ENCODE results near the gene TPSB2. TPM values are rescaled to one million over a fixed set of nuclear protein-coding genes. Genes with fewer than 3 reads are reported as not detected.
A peak's percentile ranks its signal among the peaks of the same experiment; 100 is the strongest.
"Not testable (repeated sequence)": the region's sequence is repeated elsewhere in the genome, so short reads cannot be mapped to it uniquely, and the experiment has no call there.

The TPSB2 gene
- total RNA-seq, 1 donor from 2014 or later, result not detected

DNA sequence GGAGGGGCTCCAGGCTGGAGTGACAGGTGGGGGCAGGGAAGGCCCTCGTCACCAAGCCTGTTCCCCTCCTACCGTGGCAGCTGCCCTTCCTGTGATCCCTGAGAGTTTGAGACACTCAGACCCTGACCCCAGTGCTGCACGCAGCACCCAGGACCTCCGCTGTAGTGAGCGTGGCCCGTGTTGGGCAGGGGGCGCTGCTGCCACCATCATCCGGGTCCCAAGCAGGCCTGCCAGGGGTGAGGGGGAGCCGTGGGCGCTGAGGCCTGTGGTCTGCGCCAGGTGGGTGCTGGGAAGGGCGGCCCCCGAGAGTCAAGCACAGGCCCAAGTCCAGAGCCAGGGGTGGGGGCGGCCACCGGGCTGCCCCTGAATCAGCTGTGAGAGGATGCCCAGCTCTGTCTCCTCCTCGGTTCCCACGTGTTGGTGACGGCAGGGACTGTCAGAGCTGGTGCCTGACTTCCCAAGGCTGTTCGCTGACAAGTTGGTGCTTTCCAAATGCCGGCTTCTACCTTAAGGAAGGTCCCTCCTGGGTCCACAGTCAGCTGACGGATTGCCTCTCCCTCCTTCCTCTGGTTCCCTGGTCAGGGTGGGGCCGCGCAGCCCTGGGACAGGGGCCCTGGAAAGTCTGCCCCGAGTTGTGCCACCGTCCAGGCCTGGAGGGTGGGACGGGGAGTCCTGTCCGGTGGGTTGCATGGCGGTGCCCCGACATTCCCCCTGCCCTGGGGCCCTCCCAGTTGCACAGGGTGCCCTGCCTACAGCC, 36.0 kb downstream of the TPSB2 start:
- H3K36me3 Mint-ChIP-seq (ENCODE audit: low read depth), result no peaks in the 10 kb centered on the region
- intact Hi-C loops (cut with micrococcal nuclease), result no loop called here
- H3K27ac Mint-ChIP-seq, result no peak overlapping the region
- no peaks in the 10 kb centered on the region for H3K4me1 Mint-ChIP-seq (ENCODE audit: low read depth)
- no peak overlapping the region for H3K4me3 Mint-ChIP-seq
- no peak for DNase-seq (ENCODE audit: low spot score)
- H3K9me3 Mint-ChIP-seq, result no peaks in the 10 kb centered on the region
- no peaks in the 10 kb centered on the region for H3K27me3 Mint-ChIP-seq (ENCODE audit: insufficient read depth)

DNA sequence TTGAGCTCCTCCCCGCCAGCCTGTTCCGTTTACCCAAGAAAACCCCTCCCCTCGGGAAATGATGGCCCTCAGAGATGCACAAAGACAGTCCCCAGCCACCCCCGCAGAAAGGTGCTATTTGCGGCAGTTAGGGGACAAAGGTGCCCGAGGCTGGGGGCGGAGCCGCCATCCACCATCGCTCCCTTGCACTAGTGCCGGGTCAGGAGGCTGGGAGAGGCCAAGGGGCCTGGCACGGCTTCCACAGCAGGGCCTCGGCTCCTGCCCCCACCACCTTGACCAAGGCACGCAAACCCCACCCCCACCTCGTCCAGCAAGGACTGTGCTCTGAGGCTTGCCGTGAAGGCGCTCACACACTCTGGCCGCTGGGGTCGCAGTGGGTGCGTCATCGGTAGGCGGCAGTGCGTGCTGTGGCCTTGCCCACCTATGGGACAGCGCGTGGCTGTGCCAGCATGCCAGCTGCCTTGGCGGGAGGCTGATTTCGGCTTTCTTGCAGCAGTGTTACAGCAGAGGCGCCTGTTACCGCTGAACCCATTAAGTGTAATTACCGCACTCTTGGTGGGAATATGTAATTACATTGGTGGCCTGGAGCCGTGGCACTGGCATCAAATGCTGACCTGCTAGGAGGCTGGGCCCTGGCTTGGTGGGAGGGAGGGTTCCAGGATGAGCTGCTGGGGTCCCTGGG, 36.7 kb downstream of the TPSB2 start:
- intact Hi-C loops (cut with micrococcal nuclease), result no loop called here
- Mint-ChIP-seq H3K9me3 (no peaks in the 10 kb centered on the region), H3K4me3 (no peak overlapping the region), H3K36me3 (ENCODE audit: low read depth) (no peaks in the 10 kb centered on the region), H3K4me1 (ENCODE audit: low read depth) (no peaks in the 10 kb centered on the region), H3K27ac (no peak overlapping the region), H3K27me3 (ENCODE audit: insufficient read depth) (no peaks in the 10 kb centered on the region)
- DNase-seq (ENCODE audit: low spot score), result no peak

DNA sequence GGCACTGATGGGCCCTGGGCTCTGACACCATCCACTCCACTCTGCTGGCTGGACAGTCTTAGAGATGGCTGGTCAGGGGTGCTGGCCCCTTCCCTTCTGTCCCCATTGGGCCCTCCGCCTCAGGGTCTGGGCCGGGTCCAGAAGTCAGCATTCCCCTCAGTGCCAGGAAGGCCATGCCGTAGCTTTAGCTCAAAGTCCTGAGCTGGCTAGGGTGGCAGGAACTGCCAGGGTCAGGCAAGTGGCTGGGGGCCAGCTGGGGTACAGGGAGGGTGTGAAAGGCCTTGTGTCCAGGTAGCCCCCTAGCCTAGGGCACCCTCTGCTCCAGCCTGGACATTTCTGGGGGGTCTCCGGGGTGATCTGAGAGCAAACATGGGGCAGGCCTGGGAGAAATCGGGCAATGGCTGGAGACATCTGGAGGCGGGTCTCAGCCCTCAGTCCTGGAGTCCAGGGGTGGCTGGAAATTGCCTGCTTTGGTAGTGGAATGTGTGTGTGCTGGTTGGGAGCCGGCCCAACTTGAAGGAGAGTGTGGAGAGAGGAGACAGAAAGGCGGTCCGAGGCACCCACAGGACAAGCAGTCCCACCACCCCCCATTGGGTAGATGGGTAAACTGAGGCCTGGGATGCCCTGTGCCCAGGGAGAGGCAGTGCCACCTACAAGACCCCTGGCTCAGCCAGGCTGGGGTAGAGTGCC, 37.5 kb downstream of the TPSB2 start:
- Mint-ChIP-seq H3K27ac (no peak overlapping the region), H3K36me3 (ENCODE audit: low read depth) (no peaks in the 10 kb centered on the region), H3K4me1 (ENCODE audit: low read depth) (no peaks in the 10 kb centered on the region), H3K4me3 (no peak overlapping the region), H3K9me3 (no peaks in the 10 kb centered on the region), H3K27me3 (ENCODE audit: insufficient read depth) (no peaks in the 10 kb centered on the region)
- intact Hi-C loops (cut with micrococcal nuclease), result no loop called here
- DNase-seq (ENCODE audit: low spot score), result no peak

DNA sequence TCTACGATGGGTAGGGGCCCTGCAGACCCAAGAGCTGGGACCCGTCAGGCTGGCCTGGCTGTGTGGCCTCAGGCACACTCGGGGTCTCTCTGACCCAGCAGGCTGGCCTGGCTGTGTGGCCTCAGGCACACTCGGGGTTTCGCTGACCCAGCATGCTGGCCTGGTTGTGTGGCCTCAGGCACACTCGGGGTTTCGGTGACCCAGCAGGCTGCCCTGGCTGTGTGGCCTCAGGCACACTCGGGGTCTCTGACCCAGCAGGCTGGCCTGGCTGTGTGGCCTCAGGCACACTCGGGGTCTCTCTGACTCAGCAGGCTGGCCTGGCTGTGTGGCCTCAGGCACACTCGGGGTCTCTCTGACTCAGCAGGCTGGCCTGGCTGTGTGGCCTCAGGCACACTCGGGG, 39.2 kb downstream of the TPSB2 start:
- DNase-seq (ENCODE audit: low spot score); H3K9me3 Mint-ChIP-seq; H3K4me3 Mint-ChIP-seq; intact Hi-C loops (cut with micrococcal nuclease); H3K36me3 Mint-ChIP-seq (ENCODE audit: low read depth); H3K27me3 Mint-ChIP-seq (ENCODE audit: insufficient read depth); H3K4me1 Mint-ChIP-seq (ENCODE audit: low read depth); H3K27ac Mint-ChIP-seq: not testable (repeated sequence)

DNA sequence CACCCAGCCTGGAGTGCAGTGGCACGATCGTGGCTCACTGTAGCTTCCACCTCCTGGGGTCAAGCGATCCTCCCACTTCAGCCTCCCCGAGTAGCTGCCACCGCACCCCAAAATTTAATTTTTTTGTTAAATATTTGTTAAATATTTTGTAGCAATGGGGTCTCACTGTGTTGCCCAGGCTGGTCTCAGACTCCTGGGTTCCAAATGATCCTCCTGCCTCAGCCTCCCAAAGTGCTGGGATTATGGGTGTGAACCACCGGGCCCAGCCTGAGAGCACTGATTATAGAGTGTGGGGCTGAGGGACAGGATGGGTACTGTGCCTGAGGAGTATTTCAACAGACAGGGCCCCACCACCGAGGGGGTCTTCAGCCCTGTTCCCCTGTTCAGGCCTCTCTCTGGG, 40.5 kb downstream of the TPSB2 start:
- no peak overlapping the region for H3K4me3 Mint-ChIP-seq
- no peak for DNase-seq (ENCODE audit: low spot score)
- H3K36me3 Mint-ChIP-seq (ENCODE audit: low read depth), result no peaks in the 10 kb centered on the region
- no peaks in the 10 kb centered on the region for H3K27me3 Mint-ChIP-seq (ENCODE audit: insufficient read depth)
- H3K9me3 Mint-ChIP-seq, result no peaks in the 10 kb centered on the region
- intact Hi-C loops (cut with micrococcal nuclease), result no loop called here
- H3K27ac Mint-ChIP-seq, result no peak overlapping the region
- H3K4me1 Mint-ChIP-seq (ENCODE audit: low read depth), result no peaks in the 10 kb centered on the region

DNA sequence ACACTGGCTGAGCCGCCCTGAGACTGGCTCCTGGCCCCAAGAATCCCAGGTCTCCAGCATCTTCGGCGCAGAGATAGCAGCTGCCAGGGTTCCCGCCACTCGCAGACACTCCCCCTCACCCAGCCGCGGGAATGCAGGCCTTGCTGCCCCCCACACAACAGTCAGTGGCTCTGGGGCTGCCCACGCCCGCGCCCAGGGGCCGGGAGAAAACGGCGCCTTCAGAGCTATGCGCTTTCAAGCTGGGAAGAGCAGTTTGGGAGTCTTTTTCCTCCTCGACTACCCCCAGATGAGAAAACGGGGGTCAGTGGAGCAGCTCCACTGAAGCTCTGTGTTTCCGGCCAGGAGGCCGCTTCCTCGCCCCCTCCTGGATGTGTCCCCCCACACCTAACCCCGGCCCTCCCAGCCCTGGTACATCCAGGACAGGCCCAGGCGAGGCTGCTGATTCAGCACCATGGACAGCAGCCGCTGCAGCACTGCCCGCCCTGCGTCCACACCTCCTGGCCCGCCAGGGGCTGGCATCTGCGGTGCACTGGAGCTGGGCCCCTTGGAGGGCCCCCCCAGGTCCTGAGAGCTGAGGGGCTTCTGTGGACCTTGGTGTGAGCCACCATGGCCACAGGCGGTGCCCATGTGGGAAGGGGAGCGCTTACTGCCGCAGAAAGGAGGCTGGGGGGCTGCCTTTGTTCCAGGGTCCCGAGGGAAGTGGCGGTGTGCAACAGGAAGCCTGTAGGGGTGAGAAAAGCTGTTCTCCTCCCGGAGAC, 41.4 kb downstream of the TPSB2 start:
- no peaks in the 10 kb centered on the region for H3K36me3 Mint-ChIP-seq (ENCODE audit: low read depth)
- no peaks in the 10 kb centered on the region for H3K4me1 Mint-ChIP-seq (ENCODE audit: low read depth)
- H3K4me3 Mint-ChIP-seq, result no peak overlapping the region
- no peak overlapping the region for H3K27ac Mint-ChIP-seq
- H3K9me3 Mint-ChIP-seq, result no peaks in the 10 kb centered on the region
- no peaks in the 10 kb centered on the region for H3K27me3 Mint-ChIP-seq (ENCODE audit: insufficient read depth)
- DNase-seq (ENCODE audit: low spot score), result peak; percentile 14
- intact Hi-C loops (cut with micrococcal nuclease), result no loop called here

DNA sequence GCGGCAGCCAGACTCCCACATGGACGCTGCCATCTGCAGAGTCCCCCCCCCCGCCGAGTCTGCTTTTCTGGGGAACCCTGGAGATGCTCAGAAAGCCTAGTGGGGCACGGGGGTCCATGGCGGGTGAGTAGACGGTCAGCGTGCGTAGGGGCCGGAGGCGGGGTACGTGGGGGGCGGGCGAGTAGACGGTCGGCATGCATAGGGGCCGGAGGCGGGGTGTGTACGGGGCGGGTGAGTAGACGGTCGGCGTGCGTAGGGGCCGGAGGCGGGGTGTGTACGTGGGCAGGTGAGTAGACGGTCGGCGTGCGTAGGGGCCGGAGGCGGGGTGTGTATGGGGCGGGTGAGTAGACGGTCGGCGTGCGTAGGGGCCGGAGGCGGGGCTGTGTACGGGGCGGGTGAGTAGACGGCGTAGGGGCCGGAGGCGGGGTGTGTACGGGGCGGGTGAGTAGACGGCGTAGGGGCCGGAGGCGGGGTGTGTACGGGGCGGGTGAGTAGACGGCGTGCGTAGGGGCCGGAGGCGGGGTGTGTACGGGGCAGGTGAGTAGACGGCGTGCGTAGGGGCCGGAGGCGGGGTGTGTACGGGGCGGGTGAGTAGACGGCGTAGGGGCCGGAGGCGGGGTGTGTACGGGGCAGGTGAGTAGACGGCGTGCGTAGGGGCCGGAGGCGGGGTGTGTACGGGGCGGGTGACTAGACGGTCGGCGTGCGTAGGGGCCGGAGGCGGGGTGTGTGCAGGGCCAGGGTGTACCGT, 44.4 kb downstream of the TPSB2 start:
- intact Hi-C loops (cut with micrococcal nuclease); DNase-seq (ENCODE audit: low spot score): not testable (repeated sequence)

DNA sequence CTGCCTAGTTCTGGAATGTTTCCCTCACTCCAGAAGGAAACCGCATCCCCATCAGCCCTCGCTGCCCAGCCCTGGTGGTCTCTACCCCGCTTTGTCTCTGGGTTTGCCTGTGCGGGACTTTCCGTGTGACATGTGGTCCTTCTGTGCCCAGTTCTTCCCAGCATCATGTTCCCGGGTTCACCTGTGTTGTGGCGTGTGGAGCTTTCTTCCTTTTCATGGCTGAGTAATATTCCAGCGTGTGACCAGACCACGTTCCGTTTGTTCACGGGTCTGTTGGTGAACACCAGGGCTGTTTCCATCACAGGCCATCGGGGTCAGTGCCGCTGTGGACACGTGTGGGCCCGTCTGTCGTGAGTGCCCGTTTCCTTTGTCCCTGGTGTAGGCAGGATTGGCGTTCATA, 45.0 kb downstream of the TPSB2 start:
- Mint-ChIP-seq H3K4me3 (no peak overlapping the region), H3K4me1 (ENCODE audit: low read depth) (no peaks in the 10 kb centered on the region), H3K27me3 (ENCODE audit: insufficient read depth) (no peaks in the 10 kb centered on the region), H3K9me3 (no peaks in the 10 kb centered on the region), H3K27ac (no peak overlapping the region), H3K36me3 (ENCODE audit: low read depth) (no peaks in the 10 kb centered on the region)
- intact Hi-C loops (cut with micrococcal nuclease), result no loop called here
- DNase-seq (ENCODE audit: low spot score), result no peak

More for the DNA sequence above, 44.4 kb downstream of the TPSB2 start:
- H3K27me3 Mint-ChIP-seq (ENCODE audit: insufficient read depth); H3K27ac Mint-ChIP-seq; H3K36me3 Mint-ChIP-seq (ENCODE audit: low read depth); H3K9me3 Mint-ChIP-seq; H3K4me3 Mint-ChIP-seq; H3K4me1 Mint-ChIP-seq (ENCODE audit: low read depth): not testable (repeated sequence)

DNA sequence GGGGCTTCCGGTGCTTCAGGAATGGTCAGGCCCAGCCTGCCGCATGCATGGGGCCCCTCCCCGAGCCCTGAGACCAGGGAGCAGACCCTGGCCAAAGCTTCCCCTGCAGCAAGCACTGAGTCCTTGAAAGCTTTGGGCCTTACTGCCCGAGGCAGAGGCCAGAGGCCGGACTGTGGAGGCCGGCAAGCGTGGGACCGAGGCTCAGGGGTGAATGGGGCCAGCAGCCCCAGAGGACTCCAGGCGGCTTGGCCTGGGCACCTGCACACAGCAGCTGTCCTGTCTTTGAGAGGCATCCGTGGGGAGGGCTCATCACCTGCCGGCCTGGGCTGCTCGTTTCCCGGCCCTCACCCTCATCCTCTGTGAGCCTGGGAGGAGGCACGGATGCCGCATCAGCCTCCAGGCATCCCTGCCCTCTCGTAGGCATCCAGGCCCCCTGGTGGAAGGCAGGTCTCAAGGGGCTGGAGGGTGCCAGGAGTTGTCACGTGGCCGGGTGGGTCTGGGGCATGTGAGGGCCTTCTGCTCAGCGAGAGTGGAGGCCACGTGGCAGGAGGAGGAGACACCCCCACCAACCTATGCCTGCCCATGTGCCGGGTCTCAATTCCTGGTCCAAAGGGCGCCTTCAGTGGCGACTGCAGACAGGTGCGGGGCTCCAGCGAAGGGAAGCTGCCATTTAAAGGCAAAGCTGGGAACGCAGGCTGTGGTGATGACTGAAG, 45.7 kb downstream of the TPSB2 start:
- no peak overlapping the region for H3K4me3 Mint-ChIP-seq
- intact Hi-C loops (cut with micrococcal nuclease), result no loop called here
- H3K36me3 Mint-ChIP-seq (ENCODE audit: low read depth), result no peaks in the 10 kb centered on the region
- H3K4me1 Mint-ChIP-seq (ENCODE audit: low read depth), result no peaks in the 10 kb centered on the region
- H3K27me3 Mint-ChIP-seq (ENCODE audit: insufficient read depth), result no peaks in the 10 kb centered on the region
- no peak overlapping the region for H3K27ac Mint-ChIP-seq
- no peaks in the 10 kb centered on the region for H3K9me3 Mint-ChIP-seq
- DNase-seq (ENCODE audit: low spot score), result no peak

DNA sequence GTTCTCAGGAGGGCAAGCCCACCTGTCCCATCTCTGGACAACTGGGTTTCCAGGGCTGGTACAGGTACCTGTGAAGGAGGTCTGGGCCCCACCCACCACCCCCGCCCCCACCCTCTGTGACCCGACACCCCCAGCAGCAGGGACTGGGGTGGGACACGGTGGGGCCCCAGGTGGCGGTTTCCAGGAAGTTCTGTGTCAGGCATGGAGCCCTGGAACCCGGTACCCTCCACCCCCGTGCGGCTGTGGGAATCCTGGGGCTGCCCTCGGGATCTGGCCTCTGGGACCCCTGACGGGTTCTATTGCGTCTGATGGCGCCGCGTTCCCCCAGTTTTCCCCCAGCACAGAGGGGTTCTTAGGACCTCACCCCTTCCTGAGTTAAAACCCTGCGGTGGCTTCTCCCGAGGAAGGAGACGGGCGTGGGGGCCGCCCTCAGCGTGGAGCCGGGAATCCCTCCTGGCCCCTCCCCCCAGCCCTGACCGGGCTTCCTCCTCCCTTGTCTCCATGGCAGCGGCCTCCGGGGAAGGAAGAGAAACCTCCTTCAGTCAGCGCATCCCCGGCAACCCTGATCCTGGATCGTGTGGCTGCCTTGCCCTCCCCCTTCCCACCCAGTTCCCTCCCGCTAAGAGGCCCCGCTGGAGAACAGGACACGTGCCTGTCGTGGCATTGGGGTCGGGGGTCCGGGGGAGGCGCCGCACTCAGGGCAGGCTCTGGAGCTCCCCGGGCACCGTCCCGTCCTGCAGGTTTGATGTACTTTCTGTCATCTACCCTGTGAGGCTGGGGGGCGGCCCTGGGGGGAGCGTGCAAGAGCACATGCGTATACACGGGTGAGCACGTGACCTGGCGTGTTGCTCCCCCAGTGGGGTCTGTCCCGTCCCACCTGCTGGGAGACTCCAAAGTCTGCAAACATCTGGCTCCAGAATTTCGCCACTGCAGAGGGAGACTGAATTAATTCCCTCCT, 46.8 kb downstream of the TPSB2 start:
- Mint-ChIP-seq H3K27me3 (ENCODE audit: insufficient read depth) (no peaks in the 10 kb centered on the region), H3K36me3 (ENCODE audit: low read depth) (no peaks in the 10 kb centered on the region), H3K9me3 (no peaks in the 10 kb centered on the region), H3K27ac (no peak overlapping the region), H3K4me1 (ENCODE audit: low read depth) (no peaks in the 10 kb centered on the region), H3K4me3 (no peak overlapping the region)
- DNase-seq (ENCODE audit: low spot score), result no peak
- intact Hi-C loops (cut with micrococcal nuclease), result no loop called here

DNA sequence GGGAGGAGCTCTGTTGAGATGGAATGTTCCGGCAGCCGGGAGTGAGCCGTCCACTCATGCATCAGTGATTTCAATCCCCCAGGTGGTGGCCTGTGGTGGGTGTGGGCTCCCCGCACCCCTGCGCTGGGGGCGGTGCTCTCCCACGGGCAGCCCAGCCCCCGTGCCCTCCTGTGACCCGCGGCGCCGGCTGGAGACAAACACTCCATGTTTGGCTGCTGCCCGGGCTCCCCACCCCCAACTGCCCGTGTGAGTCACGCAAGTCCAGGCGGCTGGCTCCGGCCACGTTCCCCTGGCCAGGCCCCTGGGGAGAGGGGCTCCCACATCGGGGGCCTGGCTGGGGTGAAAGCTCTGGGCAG, 47.7 kb downstream of the TPSB2 start:
- Mint-ChIP-seq H3K27me3 (ENCODE audit: insufficient read depth) (no peaks in the 10 kb centered on the region), H3K9me3 (no peaks in the 10 kb centered on the region), H3K4me3 (no peak overlapping the region), H3K4me1 (ENCODE audit: low read depth) (no peaks in the 10 kb centered on the region), H3K36me3 (ENCODE audit: low read depth) (no peaks in the 10 kb centered on the region), H3K27ac (no peak overlapping the region)
- no peak for DNase-seq (ENCODE audit: low spot score)
- intact Hi-C loops (cut with micrococcal nuclease), result no loop called here

All from activated T-helper 1 cell treated with anti-CD3 and anti-CD28 coated beads, Interleukin-12 subunit alpha, Interleukin-12 subunit beta, Interleukin-2, Interleukin-4 antibody, amounts not matched to agents 30 ng/mL and 10 ng/mL and 1 ng/mL, durations not matched to agents 14 hours and 24 hours and 36 hours (primary cell).